Measurements from ENCODE around the gene PTPMT1.

DNA sequence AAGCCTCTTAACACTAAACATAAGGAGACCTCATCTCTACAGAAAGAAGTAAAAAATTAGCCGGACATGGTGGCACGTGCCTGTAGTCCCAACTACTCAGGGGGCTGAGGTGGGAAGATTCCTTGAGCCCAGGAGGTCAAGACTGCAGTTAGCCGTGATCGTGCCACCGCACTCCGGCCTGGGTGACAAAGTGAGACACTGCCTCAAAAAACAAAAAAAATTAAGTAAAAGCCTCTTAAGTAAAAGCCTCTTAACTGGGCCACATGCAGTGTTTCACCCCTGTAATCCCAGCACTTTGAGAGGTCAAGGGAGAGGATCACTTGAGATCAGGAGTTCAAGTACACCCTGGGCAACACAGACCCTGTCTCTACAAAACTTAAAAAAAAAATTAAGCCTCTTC, 38.2 kb upstream of the PTPMT1 start:
- TF ChIP-seq, protein P1, sequence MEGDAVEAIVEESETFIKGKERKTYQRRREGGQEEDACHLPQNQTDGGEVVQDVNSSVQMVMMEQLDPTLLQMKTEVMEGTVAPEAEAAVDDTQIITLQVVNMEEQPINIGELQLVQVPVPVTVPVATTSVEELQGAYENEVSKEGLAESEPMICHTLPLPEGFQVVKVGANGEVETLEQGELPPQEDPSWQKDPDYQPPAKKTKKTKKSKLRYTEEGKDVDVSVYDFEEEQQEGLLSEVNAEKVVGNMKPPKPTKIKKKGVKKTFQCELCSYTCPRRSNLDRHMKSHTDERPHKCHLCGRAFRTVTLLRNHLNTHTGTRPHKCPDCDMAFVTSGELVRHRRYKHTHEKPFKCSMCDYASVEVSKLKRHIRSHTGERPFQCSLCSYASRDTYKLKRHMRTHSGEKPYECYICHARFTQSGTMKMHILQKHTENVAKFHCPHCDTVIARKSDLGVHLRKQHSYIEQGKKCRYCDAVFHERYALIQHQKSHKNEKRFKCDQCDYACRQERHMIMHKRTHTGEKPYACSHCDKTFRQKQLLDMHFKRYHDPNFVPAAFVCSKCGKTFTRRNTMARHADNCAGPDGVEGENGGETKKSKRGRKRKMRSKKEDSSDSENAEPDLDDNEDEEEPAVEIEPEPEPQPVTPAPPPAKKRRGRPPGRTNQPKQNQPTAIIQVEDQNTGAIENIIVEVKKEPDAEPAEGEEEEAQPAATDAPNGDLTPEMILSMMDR (IDR thresholded peaks at IDR 0.05), result no peak
- TF ChIP-seq POLR2A (IDR thresholded peaks at IDR 0.05) (no peak), POLR2AphosphoS5 (IDR thresholded peaks at IDR 0.05) (no peak)
